ENCODE data around the gene EIF3I. TPM values are rescaled to one million over a fixed set of nuclear protein-coding genes. Genes with fewer than 3 reads are reported as not detected.

The EIF3I gene
- total and polyA plus RNA-seq, 2 of the 13 experiments (the other 11 are each of a cell fraction or from before 2014, with no cell fraction given) = 210 to 223 TPM

- 0 out of 2 replicates have a peak, but pooled peaks have one; percentile 35 for TF ChIP-seq CHCHD3 (CRISPR knock-in tag; IDR thresholded peaks at IDR 0.05)
- no peak for TF ChIP-seq SIN3B (IDR thresholded peaks at IDR 0.05; ENCODE audit: low read length)
- TF ChIP-seq NFE2 (CRISPR knock-in tag; IDR thresholded peaks at IDR 0.05) = no peak
- no peak for TF ChIP-seq ZNF329 (CRISPR knock-in tag; IDR thresholded peaks at IDR 0.05; ENCODE audit: low read depth)
- TF ChIP-seq ZBTB34 (CRISPR knock-in tag; IDR thresholded peaks at IDR 0.05) = no peak
- TF ChIP-seq ZNF605 (CRISPR knock-in tag; IDR thresholded peaks at IDR 0.05) = no peak
- no peak for TF ChIP-seq ZBTB1 (CRISPR knock-in tag; IDR thresholded peaks at IDR 0.05; ENCODE audit: borderline replicate concordance)
- no peak for TF ChIP-seq RERE (CRISPR knock-in tag; IDR thresholded peaks at IDR 0.05; ENCODE audit: low read depth)
- 0 out of 2 replicates have a peak, but pooled peaks have one; percentile 56 for TF ChIP-seq REL (CRISPR knock-in tag; conservative IDR thresholded peaks at IDR 0.05)
- TF ChIP-seq ZNF616 (CRISPR knock-in tag; IDR thresholded peaks at IDR 0.05; ENCODE audit: low read depth) = no peak
- no peak for TF ChIP-seq U2AF2 (IDR thresholded peaks at IDR 0.05; ENCODE audit: low read depth, low read length)
- TF ChIP-seq ZFAT (CRISPR knock-in tag; conservative IDR thresholded peaks at IDR 0.05) = no peak
- no peak for TF ChIP-seq SALL2 (CRISPR knock-in tag; IDR thresholded peaks at IDR 0.05)
- no peak for TF ChIP-seq HOXA5 (CRISPR knock-in tag; IDR thresholded peaks at IDR 0.05)
- TF ChIP-seq ZNF572 (CRISPR knock-in tag; IDR thresholded peaks at IDR 0.05) = no peak
- TF ChIP-seq KLF12 (CRISPR knock-in tag; IDR thresholded peaks at IDR 0.05; ENCODE audit: borderline replicate concordance) = no peak
- no peak for TF ChIP-seq TEF (CRISPR knock-in tag; IDR thresholded peaks at IDR 0.05)
- TF ChIP-seq TCF7L2 (IDR thresholded peaks at IDR 0.05; ENCODE audit: low read depth, low read length) = no peak
- TF ChIP-seq POLR2AphosphoS5 (IDR thresholded peaks at IDR 0.05; ENCODE audit: low read depth, low read length) = no peak
- TF ChIP-seq ZNF264 (CRISPR knock-in tag; IDR thresholded peaks at IDR 0.05) = no peak
- TF ChIP-seq ISL2 (CRISPR knock-in tag; IDR thresholded peaks at IDR 0.05) = no peak
- TF ChIP-seq ARNT (IDR thresholded peaks at IDR 0.05) = no peak
These were observed 26.0 kb downstream of the EIF3I start (continued) for GRCh38 chr1:32247983-32248889.

All from HepG2 (cell line).